Measurements from ENCODE around the gene UCP3.

Gene UCP3

DNA sequence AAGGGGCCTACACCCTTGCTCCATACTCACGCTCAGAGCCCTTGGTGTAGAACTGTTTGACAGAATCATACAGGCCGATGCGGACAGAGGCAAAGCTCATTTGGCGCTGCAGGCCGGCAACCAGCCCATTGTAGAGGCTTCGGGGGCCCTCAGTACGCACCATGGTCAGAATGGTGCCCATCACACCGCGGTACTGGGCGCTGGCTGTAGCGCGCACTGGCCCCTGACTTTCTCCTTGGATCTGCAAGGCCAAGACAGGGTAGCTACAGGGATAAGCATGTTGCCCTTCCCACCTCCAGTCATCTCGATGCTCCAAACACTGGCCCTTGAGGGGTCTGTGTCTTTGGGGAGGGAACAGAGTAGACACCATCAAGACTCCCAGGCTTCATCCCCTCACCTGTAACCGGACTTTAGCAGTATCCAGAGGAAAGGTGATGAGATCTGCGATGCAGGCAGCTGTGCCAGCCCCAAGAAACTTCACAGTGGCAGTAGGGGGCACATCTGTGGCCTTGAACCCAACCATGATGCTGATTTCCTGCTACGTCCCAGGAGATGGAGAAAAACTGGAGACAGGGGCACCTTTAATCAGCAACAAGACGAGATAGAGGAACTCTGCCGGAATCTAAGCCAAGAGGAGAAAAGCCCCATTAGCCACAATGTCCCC lies 30.9 kb downstream of the UCP3 start:
- DNase-seq (ENCODE audit: low read depth in 3 of 3), result no peak

DNA sequence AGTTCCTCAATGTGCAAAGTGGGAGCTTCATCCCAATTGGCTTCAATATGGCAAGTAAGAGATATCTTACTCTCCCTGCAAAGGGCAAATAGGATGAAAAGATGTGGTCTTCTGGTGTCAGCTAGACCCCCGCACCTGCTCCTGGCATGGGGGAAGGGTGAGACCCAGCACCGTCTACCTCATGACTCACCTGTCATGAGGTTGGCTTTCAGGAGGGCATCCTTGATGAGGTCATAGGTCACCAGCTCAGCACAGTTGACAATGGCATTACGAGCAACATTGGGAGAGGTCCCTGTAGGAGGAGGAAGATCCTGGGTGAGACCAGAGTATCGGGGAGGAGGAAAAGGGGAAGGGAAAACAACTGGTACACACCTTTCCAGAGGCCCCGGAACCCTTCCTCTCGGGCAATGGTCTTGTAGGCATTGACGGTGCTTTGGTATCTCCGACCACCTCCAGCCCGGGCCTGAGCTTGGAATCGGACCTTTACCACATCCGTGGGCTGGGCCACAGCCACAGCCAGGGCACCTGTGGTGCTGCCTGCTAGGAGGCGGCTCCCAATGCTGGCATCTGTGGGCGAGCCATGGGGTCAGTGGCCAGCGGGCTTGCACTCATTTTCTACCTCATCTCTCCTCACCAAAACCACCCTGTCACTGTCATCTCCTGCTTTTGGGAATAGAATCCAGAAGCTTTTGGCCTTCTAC lies 32.3 kb downstream of the UCP3 start:
- DNase-seq (ENCODE audit: low read depth in 3 of 3), result no peak

DNA sequence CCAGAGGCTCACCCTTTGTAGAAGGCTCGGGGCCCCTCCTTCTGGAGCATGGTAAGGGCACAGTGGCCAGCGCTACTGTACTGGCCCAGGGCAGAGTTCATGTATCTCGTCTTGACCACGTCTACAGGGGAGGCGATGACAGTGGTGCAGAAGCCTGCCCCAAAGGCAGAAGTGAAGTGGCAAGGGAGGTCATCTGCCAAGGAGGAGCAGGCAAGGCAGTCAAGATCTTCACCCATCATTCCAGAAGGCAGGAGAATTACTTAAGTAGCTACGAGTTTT lies 33.5 kb downstream of the UCP3 start:
- DNase-seq (ENCODE audit: low read depth in 3 of 3), result no peak

DNA sequence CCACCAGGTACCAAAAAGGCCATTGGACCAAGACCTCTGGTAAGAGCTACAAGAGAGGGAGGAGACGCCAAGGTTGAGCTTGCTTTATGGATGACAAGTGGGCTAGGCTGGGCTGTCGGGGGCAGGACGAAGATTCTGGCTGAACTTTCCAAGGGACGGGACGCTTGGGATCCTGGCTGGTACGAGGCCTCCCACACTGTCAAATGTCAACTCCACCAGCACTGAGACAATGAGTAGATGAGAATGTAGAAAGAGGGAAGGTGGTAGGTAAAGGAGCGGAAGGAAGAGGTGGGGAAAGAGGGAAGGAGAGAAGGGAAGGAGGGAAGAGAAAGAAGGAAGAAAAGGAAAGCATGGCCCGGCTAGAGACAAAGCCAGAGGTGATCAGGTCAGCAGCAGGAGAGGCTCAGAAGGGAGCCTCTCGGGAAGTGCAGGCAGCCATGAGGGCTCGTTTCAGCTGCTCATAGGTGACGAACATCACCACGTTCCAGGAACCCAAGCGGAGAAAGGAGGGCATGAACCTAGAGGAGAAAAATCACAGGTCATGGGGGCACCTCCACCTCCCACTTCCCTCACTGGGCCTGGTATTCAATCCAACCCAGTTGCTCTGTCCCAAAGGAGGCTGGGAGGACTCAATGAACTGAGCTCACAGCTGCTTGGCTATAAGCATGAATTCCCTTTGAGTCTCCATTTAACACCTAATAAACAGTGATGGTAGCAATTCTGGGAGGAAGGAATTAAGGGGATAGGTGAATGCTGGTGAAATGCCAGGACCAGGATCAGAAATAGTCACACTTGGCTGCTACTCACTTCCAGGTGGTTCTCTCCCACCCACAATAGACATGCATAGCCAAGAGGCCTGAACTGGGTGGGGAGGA lies 34.0 kb downstream of the UCP3 start:
- no peak for DNase-seq (ENCODE audit: low read depth in 3 of 3)

DNA sequence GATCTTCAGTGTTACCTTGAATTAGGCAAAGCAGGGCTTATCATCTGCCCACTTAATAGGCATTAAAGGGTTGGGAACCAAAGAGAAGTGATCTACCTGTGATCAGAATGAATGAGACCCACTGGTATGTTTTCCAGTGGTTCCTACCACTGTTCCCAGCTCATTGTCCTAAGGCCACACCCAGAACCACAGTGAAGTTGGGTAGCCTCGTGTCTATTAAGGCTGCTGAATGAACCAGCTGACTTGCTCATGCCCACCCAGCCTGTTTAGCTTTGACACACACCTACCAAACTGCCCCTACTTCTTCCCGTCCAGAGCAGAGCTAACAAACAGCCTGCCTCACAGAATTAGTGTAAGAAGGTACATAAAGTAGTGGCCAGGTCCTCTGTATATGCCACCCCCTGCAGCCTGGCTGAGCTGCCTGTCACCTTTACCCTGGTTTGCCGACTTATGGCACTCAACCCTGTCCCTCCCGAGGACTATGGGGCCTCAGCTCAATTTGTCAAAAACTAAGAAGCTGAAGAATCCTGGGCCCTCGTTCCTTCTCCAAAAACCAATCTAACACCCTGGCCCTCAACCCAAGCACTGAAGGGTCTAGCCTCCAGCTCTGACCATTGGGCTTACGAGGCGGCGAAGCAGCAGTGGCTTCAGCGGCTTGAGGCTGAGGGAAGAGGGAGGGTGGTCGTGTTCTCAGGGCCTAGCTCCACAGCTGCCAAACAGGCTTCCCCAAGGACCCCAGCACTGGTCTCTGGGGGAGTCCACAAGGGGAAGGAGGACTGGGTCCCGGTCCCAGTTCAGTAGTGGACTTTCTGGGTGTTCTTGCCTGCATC lies 36.0 kb downstream of the UCP3 start:
- DNase-seq (ENCODE audit: low read depth in 3 of 3), result no peak

DNA sequence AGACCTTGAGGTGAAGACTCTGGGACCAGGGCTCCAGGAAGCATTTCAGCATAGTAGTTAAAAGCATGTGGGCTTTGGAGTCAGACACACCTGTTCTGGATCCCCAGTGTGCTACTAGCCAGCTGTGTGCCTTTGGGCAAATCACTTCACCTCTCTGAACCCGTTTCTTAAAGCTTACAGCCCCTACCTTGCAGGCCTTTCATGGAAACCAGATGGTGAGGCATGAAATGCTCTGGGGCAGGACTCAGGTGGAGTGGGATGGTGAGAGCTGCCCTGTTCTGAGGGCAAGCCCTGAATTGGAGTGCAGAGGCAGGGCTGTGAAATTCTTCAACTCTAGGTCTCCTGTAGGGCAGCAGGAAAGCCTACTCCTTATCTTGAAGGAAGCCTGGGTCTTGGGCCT lies 36.7 kb downstream of the UCP3 start:
- DNase-seq (ENCODE audit: low read depth in 3 of 3), result no peak

DNA sequence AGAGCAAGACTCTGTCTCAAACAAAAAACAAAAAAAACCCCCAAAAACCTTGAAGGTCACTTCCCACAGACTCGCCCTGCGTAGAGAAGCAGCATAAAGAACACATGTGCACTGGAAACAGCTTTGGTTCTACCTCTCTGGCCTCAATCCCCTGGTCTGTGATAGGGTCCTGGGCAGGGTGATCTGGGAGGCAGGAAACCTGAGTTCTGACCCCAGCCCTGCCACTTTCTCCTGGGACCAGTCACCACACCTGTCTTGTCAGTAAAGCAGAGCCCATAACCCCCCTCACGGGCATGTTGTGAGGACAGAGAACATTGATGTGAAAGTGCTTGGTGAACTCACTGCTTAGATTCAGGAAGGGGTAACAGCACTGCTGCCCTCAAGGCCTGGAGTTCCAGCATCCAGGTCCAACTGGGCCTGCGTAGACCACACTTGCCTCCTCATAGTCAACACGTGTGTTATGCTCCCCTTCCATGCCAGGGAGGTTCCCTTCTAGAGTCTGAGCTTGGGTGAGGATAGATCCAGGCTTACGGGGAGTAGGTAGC lies 37.6 kb downstream of the UCP3 start:
- DNase-seq (ENCODE audit: low read depth in 3 of 3), result no peak

DNA sequence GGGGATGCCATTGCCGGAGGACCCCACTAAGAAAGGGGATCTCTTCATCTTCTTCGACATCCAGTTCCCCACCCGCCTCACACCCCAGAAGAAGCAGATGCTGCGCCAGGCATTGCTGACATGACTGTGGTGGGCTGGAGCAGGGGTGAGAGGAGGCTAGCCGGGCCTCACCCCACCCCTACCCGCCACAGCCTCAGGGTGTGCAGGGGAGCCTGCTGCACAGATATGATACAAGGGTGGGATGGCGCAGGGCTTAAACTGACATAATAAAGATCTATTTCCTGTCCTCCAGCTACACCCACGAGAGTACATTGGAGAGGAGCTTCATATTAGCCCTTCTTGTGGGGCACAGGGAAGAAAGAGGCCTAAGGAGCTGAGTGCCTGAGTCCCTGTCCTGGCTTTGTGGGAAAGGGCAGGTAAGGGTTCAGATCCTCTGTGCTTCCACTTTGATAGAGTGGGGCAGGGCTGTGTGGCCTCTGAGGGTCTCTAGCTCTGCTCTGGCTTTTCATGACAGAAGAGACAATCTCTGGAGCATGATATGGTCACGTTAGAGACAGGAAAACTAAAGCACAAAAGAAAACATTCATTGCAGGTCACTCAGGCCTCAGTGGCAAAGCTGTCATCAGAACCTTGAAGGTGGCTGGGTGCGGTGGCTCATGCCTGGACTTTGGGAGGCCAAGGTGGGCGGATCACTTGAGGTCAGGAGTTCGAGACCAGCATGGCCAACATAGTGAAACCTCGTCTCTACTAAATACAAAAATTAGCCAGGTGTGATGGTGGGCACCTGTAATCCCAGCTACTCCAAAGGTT lies 38.7 kb downstream of the UCP3 start:
- DNase-seq (ENCODE audit: low read depth in 3 of 3), result no peak

DNA sequence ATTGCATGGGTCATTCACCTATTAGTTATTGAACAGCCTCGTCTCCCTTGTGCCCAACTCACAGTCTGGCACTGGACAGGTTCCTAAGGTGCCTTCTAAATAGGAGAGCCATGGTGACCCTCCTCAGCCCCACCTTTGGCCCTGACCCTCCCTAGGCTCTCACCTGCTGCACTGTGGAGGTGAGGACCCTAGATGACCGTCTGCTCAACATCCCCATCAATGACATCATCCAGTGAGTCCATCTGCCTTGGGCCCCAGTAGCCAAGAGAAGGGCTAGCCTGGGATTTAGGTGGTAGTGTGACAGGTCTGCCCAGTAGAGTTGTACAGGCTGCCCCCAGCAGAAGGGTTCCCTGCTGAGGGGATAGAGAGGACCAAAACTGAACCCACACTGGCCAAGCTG lies 39.8 kb downstream of the UCP3 start:
- DNase-seq (ENCODE audit: low read depth in 3 of 3), result no peak

DNA sequence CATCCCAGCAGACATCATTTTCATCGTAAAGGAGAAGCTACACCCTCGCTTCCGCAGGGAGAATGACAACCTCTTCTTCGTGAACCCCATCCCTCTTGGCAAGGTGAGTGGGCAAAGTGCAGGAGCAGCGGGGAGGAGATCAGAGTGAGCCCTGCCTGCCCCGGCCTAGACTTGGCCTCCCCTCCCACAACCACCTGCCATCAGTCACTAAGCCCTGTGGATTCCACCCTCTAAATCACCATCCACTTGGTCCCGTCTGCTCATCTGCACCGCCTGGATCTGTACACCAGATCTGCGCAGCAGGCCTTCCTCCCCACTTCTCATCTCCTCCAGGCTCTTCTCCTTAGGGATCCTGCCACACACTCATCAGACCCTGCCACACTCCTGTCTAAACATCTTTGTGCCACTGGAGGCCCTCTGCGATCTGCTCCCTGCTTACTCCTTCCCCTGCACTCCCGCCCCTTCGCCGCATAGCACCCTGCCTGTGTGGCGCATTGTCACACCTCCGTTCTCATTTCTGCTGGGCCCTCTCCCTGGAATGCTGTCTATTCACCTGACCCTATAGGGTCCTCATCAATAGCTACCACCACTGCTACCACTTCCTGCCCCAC lies 40.4 kb downstream of the UCP3 start:
- no peak for DNase-seq (ENCODE audit: low read depth in 3 of 3)

DNA sequence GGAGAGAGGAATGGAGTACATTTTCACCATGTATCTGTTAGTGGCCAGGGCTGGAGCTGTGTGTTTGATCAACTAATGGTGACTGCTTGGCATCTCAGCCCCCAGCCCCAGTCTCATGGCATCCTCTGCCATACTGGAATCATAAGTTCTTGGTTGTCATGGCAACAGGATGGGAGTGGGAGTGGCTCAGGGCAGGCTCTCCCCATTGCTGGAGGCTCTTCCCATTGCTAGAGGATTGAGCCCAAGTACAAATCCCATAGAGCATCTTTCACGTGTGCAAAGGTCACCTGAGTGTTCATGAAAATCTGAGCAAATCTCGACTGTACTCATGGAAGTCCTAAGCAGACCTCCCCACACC lies 43.1 kb downstream of the UCP3 start:
- DNase-seq (ENCODE audit: low read depth in 3 of 3), result no peak

DNA sequence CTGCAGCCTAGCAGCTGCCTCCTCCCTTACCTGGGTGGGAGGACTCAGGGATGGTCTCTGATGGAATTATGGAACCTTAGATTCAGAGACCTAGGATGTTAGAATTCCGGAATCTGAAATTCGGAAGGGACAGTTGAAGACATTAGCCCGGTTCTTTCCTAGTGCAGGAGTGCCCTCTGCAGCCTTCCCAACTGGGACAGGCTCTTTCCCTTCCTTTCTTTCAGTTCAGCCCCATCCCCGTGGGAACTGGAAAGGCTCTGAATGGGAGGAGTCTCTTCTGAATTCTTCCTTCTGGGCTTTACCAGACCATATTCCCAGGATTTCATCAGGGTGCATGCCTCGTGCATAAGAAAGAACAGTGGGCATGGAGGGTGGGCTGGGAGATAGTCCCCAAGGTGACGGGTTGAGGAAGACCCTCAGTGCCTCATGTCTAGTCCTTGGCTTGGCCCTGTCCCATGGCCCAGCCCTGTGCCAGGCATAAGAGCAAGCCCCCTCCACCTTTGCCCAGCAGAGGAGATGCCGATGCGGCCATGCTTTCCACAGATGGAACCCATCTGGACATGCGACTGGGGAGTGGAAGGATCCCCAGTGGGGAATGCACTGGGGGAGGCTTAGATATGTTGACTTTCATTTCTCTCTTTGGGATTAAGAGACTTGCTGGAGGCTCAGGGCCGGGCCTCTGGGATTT lies 43.7 kb downstream of the UCP3 start:
- DNase-seq (ENCODE audit: low read depth in 3 of 3), result no peak

DNA sequence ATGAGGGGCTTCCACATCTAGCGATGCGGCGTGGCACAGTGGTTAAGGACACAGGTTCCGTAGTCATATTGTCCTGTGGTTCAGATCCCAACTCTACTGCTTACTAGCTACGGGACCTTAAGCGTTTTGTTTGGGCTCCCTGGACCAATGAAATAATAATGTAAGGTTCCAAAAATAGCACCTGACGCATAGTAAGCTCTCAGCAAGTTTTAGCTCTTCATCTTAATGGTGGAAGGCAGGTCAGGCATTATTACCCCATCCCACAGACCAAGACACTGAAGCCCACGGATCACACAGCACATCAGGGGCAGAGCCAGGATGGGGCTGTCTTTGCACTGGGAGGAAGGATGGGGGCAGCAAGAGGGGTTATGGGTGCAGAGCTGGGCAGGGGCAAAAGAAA lies 45.0 kb downstream of the UCP3 start:
- no peak for DNase-seq (ENCODE audit: low read depth in 3 of 3)

DNA sequence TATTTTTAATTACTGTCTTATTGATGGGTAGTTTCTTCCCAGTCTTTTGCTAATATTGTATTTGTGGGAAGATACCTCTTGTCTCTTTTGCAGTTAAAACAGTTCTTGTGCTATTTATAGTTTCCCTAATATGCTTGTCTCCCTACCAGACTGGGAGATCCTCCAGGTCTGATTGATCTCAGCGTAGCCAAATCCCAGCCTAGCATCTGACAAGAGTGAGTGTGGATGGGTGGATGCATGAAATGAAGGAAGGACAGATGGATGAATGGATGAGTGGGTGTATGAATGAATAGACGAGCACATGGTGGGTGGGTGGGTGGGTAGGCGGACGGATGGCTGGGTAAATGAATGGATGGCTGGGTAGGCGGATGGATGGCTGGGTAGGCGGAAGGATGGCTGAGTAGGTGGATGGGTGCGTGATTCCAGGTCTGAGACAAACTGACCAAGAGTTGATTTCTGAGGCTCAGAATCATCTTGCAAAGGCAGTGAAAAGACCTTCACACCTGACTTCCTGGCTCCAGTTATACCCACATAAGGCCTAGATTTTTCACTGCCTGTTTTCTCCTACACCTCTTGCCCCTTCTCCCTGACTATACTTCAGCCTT lies 46.7 kb downstream of the UCP3 start:
- DNase-seq (ENCODE audit: low read depth in 3 of 3), result no peak

DNA sequence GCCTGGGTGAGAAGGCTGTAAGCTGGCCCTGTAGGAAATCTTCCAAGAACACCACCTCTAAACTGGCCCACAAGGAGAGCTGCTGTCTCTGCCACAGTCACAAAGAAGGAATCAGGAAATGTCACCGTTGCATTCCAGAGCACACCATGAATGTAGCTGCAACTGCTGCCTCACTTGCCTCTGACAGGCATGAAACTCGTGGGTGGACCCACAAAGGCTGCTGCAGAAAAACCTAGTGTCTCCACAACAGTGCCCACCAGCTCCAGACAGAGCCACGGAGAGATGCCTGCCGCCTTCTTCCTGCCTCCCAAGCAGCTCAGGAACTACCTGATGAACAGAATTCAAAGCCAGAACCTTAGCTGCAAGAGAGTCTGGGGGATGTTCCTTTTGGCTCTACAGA lies 47.6 kb downstream of the UCP3 start:
- no peak for DNase-seq (ENCODE audit: low read depth in 3 of 3)

DNA sequence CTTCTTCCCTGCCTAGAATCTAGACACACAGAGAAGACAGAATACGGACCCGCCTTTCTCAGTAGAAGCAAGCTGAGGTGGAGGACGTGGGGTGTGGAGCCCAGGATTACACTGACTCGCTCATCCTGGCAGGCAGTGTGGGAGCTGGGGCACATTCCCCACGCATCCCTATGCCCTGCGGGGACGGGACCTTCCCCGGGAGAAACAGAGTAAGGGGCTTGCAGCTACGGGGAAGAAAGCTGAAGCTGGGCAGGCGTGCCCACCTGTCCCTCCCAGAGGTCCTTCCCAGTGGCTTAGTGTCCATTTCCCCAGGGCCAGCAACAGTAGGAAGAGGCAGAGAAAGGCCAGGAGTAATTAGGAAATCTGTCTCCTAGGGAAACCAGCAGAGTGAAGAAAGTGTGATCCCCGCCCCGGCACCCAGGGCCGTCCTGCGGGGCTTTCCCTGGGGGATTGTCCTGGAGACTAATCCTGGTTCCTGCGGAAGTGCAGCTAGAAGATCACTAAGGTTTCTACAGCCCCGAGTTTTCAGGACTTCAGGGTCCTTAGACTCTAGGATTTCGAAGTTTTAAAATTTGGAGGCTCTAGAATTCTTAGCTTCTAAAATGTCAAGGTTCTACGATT lies 50.3 kb downstream of the UCP3 start:
- DNase-seq (ENCODE audit: low read depth in 3 of 3), result no peak

DNA sequence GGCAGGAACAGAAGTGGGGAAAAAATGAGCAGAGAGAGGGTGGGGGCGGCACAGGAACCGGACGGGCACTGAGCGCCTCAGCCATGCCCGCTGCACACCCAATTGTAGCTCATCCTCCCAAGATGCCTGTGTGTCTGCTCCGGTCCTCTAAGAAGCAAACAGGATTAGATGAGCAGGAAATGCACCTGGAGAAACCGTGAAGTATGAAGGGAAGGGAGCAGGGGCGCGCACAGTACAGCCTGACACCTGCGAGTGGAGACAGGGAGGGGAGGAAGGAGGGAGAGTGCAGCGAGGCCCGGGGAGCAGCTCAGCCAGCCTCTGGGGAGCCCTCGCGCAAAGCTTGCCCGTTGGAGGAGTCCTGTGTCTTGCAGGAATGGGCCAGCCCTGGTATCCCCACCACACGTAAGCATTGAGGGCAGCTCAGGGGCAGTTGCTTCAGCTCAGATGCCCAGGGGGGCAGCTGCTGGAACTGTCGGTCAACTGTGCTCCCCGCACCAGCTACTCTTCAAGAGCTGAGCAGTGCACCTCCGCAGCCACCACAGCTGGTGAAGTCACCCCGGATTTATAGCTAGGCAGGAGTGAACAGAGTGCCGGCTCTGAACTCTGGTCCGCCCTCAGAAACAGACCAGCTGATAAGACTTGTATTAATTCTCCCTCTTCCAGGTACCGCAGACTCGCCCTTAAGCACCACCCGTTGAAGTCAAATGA lies 51.1 kb downstream of the UCP3 start:
- no peak for DNase-seq (ENCODE audit: low read depth in 3 of 3)

DNA sequence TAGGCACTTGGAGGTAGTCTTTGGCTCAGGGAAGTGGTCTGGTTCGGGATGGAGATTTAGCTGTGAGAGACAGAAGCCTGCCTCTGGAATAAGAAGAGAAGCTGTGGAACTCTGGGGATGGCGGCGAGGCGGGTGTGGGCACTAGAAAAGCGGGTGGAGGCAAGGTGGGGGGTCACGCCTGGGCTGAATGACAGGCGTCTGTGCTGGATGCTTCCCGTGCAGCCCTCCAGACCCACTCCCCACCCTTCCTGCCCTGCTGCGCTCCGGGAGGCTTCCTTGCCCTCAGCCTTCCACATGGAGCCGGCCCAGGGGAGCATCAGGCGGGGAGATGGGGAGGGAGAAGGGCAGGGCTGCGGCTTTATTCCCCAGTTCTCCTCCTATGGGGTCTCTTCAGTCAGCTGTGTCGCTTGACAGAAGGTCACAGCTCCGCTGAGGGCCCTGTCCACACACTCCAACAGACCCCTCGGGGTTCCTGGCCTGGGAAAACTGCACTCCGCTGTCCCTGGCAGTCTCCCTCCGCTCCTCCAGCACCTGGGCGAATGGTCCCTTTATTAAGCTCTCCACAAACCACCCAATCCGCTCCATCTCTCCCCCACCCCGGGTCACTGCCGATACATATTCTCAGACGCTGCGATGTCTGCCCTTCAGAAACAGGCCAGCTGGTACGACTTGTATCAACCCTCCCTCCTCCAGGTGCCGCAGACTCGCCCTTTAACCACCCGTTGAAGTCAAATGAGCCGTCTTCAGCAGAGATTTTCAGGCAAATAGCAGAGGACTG lies 51.8 kb downstream of the UCP3 start:
- DNase-seq (ENCODE audit: low read depth in 3 of 3), result no peak
